NCI-H1436 (cell line): Measurements from ENCODE around the gene ENDOD1.
"Not testable (repeated sequence)": the region's sequence is repeated elsewhere in the genome, so short reads cannot be mapped to it uniquely, and the experiment has no call there.

ENCODE experiments used
- DNase-seq: peaks from one replicate; lab custom pipeline; 2025; lab: John Stamatoyannopoulos, UW

Gene ENDOD1

GRCh38 chr11:95104121-95104830 lies 14.6 kb downstream of the ENDOD1 start:
- no peak for DNase-seq

GRCh38 chr11:95104856-95105255 lies 15.2 kb downstream of the ENDOD1 start:
- DNase-seq = no peak

DNA sequence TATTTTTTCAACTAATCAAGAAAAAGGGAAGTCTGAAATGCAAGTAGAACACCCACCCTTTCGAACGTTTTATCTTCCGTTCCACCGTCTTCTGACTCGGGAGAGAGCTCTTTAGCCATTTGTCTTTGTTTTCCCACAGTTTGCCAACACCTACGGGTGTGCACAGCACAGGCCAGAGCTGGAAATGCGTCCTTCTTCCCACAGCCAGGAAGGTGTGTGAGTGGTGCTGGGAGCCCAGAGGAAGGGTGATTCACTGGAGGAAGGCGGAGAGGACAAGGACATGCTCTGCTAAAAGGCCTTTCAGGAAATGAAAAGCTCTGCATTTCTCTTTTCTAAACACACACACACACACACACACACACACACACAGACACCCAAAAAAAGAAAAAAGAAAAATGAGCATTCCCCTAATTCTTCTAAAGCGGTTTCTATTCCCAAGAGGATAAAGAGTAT lies 18.5 kb downstream of the ENDOD1 start:
- DNase-seq = no peak

- no peak for DNase-seq
Observed at GRCh38 chr11:95108671-95109551, 19.3 kb downstream of the ENDOD1 start.

DNA sequence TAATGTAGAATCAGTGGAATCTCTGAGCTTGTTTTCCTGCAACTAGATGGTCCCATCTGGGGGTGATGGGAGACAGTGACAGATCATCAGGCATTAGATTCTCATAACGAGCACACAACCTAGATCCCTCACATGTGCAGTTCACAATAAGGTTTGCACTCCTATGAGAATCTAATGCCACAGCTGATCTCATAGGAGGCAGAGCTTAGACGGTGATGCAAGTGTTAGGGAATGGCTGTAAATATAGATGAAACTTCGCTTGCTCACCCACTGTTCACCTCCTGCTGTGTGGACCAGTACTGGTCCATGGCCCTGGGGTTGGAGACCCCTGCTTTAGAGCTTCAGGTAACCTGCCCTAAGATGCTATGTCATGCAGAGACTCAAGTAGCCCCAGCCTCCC lies 21.8 kb downstream of the ENDOD1 start:
- DNase-seq = not testable (repeated sequence)

- DNase-seq = no peak
Observed at GRCh38 chr11:95111923-95112540, 22.4 kb downstream of the ENDOD1 start.

DNA sequence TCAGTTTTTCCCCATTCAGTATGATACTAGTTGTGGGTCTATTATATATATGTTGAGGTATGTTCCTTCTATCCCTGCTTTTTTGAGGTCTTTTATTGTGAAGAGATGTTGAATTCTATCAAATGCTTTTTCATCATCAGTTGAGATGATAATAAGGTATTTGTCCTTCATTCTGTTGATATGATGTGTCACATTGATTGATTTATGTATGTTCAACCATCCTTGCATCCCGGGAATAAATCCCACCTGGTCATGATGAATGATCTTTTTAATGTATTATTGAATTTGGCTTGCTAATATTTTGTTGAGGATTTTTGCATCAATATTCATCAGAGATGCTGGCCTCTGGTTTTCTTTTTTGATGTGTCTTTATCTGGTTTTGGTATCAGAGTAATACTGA lies 26.0 kb downstream of the ENDOD1 start:
- no peak for DNase-seq

GRCh38 chr11:95119361-95120060 lies 29.9 kb downstream of the ENDOD1 start:
- DNase-seq = no peak

GRCh38 chr11:95121698-95122097 lies 32.1 kb downstream of the ENDOD1 start:
- no peak for DNase-seq

DNA sequence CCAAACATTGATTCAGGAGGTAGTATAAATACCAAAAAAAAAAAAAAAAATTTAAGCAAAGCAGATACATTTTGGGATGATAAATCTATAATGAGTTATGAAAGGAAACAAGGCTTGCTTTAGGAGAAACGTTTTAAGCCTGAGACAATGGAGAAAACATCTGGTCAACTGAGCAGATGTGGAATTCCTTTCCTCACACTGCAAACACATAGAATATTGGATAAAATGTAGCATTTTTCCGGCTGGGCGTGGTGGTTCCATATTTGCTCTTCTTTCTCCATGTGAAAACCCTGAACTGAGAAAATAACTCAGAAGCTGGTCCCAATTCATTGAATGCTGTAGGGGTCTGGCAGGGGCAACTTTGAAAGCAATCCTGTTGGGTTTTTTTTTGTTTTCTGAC lies 33.9 kb downstream of the ENDOD1 start:
- DNase-seq = no peak

DNA sequence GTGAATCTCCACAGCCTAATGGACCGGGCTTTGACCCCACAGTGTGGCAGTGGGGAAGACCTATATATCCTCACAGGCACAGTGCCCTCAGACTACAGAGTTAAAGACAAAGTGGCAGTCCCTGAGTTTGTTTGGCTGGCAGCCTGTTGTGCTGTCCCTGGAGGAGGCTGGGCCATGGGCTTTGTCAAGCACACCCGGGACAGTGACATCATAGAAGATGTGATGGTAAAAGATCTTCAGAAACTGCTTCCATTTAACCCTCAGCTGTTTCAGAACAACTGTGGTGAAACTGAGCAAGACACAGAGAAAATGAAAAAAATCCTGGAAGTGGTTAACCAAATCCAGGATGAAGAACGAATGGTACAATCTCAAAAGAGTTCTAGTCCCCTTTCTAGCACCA lies 39.0 kb downstream of the ENDOD1 start:
- DNase-seq = no peak

DNA sequence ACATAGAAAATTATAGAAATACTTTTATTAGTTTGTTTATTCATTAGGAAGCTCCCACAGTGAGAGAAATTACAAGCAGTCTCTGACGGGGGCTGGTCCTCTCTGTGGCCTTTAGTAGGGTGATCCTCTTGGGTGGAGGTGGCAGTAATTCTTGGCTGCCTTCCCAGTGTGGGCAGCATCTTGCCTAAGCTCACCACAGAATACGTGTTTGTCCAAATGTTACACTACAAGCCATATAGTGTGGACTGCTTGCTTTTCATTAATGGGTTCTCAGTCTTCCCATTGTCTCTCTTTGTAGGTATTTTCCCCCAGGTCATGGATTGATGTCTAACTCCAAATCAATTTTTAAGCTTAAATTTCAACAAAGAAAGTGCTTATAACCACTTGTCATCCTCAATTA lies 43.3 kb downstream of the ENDOD1 start:
- no peak for DNase-seq

GRCh38 chr11:95134491-95134890 lies 44.8 kb downstream of the ENDOD1 start:
- no peak for DNase-seq

DNA sequence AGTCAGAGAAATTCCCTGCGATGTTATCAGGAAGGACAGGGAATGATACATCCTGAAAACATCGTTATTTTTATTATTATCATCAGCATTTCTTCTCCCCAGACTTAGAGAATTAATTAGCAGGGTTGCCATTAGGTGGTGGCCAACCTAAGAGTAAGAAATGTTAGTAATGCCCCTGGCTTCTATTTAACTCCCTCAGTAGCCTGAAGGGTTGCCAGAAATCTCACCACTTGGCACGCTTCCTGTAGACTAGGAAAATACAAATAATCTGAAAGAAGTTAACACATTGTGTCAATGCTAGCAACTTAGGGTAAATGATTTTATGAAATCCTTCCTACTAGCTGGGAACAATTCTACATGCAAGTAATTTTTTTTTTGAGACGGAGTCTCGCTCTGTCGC lies 45.5 kb downstream of the ENDOD1 start:
- no peak for DNase-seq

DNA sequence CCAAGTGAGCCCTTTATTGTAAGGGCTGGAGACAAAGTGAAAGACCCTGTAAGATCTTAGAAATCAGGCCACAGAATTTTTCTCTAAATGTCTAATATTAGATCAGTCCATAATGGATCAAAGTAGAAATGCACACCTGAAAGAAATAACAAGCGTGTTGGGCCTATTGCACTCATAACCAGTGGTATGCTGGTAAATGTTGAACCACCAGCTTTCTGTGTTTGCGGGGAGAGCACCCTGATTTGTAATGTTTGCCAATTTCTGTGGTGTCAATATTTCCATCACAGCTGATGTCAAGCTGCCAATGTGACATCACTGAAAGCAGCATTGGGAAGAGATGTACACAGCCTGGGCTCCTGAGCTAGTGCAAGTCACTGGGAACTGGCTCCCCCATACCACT lies 46.2 kb downstream of the ENDOD1 start:
- DNase-seq = no peak

DNA sequence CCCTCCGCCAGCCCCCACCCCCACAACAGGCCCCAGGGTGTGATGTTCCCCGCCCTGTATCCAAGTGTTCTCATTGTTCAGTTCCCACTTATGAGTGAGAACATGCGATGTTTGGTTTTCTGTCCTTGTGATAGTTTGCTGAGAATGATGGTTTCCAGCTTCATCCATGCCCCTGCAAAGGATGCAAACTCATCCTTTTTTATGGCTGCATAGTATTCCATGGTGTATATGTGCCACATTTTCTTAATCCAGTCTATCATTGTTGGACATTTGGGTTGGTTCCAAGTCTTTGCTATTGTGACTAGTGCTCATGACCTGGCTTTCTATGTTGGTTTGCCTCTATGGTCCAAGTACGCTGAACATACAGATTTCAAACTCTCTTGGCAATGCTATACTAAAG lies 47.1 kb downstream of the ENDOD1 start:
- DNase-seq = not testable (repeated sequence)

GRCh38 chr11:95137299-95137698 lies 47.7 kb downstream of the ENDOD1 start:
- DNase-seq = no peak

DNA sequence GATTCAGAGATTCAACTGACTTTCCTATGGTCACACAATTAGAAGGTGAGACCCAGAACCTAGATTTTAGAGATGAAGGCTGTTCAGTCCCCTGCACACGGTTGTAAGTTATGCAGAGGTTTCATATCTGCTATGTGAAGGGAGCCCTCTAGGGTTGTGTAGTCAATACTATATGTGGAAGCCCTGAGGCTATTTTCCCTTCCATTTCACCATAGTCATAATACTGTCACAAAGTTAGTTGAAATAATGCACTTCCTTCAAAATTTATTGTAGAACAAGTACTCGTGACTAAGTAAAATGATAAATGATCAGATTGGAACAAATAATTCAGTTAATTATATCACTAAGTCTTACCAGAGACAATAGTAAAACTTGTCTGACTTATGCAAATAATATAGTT lies 48.8 kb downstream of the ENDOD1 start:
- DNase-seq = no peak

- no peak for DNase-seq
Observed at GRCh38 chr11:95140397-95141033, 50.9 kb downstream of the ENDOD1 start.

- DNase-seq = no peak
Observed at GRCh38 chr11:95142431-95142830, 52.8 kb downstream of the ENDOD1 start.

- no peak for DNase-seq
Observed at GRCh38 chr11:95143106-95143681, 53.5 kb downstream of the ENDOD1 start.
